Stimulated activated CD4-positive, alpha-beta T cell treated with anti-CD3 and anti-CD28 coated beads, Interleukin-2, amount 100 ng/mL, for 4 hours (primary cell): ENCODE results near the gene OR6C70.
"Not testable (repeated sequence)": the region's sequence is repeated elsewhere in the genome, so short reads cannot be mapped to it uniquely, and the experiment has no call there.

ENCODE experiments used
- DNase-seq: peaks from one replicate; pipeline ENCODE4 v3.0.0-alpha.2; 2020; ENCODE audit warnings: low read depth

Gene OR6C70

GRCh38 chr12:55470088-55470829, at the start of gene OR6C70:
OR6C70 (minus strand) TSS chr12:55470138; CDS start chr12:55470138, 0 bp downstream.
- DNase-seq = no peak

- no peak for DNase-seq
These were observed 46.5 kb upstream of the OR6C70 start for GRCh38 chr12:55516391-55516790.

GRCh38 chr12:55515696-55516095, 45.8 kb upstream of the OR6C70 start:
- no peak for DNase-seq

- no peak for DNase-seq
These were observed 31.7 kb upstream of the OR6C70 start for GRCh38 chr12:55501601-55502000.

GRCh38 chr12:55499810-55500252, 29.9 kb upstream of the OR6C70 start:
- no peak for DNase-seq

GRCh38 chr12:55499231-55499630, 29.3 kb upstream of the OR6C70 start:
- DNase-seq = no peak

- DNase-seq = no peak
These were observed 25.6 kb upstream of the OR6C70 start for GRCh38 chr12:55495490-55495889.

- DNase-seq = no peak
These were observed 22.1 kb upstream of the OR6C70 start, which contains the start of gene OR6C68 for GRCh38 chr12:55492078-55492477. OR6C68 (plus strand) TSS chr12:55492378; CDS start chr12:55492378, 0 bp downstream.

- not testable (repeated sequence) for DNase-seq
These were observed 14.3 kb upstream of the OR6C70 start for GRCh38 chr12:55484284-55484683.

- not testable (repeated sequence) for DNase-seq
These were observed 9.2 kb upstream of the OR6C70 start for GRCh38 chr12:55479136-55479535.

GRCh38 chr12:55472264-55472663, 2.3 kb upstream of the OR6C70 start:
- no peak for DNase-seq

GRCh38 chr12:55469291-55469690, 647 bp downstream of the OR6C70 start:
- no peak for DNase-seq

- DNase-seq = no peak
These were observed 2.1 kb downstream of the OR6C70 start for GRCh38 chr12:55467836-55468235.

GRCh38 chr12:55464926-55465325, 5.0 kb downstream of the OR6C70 start:
- not testable (repeated sequence) for DNase-seq

- no peak for DNase-seq
These were observed 21.1 kb downstream of the OR6C70 start for GRCh38 chr12:55448825-55449224.

GRCh38 chr12:55446326-55446725, 23.6 kb downstream of the OR6C70 start:
- DNase-seq = no peak

- DNase-seq = no peak
These were observed 24.6 kb downstream of the OR6C70 start for GRCh38 chr12:55445357-55445756.

- no peak for DNase-seq
These were observed 26.2 kb downstream of the OR6C70 start, which contains the start of gene OR6C2 for GRCh38 chr12:55443776-55444175. OR6C2 (plus strand) TSS chr12:55444076; CDS start chr12:55452214, 8,138 bp downstream.

- DNase-seq = not testable (repeated sequence)
These were observed 28.7 kb downstream of the OR6C70 start for GRCh38 chr12:55441233-55441632.

GRCh38 chr12:55428331-55429243, 41.4 kb downstream of the OR6C70 start:
- no peak for DNase-seq

- DNase-seq = no peak
These were observed 44.0 kb downstream of the OR6C70 start, which contains the start of gene OR6C76 for GRCh38 chr12:55425954-55426353. OR6C76 (plus strand) TSS chr12:55426254; CDS start chr12:55426254, 0 bp downstream.

- no peak for DNase-seq
These were observed 49.5 kb downstream of the OR6C70 start for GRCh38 chr12:55420307-55420962.
